GM12875 (cell line): ENCODE results near the gene NUDT6.

Source experiments
- H3K4me3 ChIP-seq: one replicate; pipeline ENCODE4 v1.5.1; 2011; ENCODE audit warnings: low read depth, low read length, control low read depth
- CTCF ChIP-seq: IDR thresholded peaks from 2 replicates; pipeline ENCODE4 v1.5.1; 2011; ENCODE audit warnings: low read depth, mild to moderate bottlenecking, control low read depth, inconsistent platforms, low read length, moderate library complexity, borderline replicate concordance; ENCODE audit not compliant: insufficient read depth

NUDT6 gene

GRCh38 chr4:122903766-122904288 lies 18.6 kb downstream of the NUDT6 start:
- no peak for TF ChIP-seq CTCF
- H3K4me3 ChIP-seq: no peak overlapping the region

- H3K4me3 ChIP-seq: no peak overlapping the region
- TF ChIP-seq CTCF: no peak
Measured at GRCh38 chr4:122901247-122902010, 21.0 kb downstream of the NUDT6 start.

GRCh38 chr4:122900314-122900713 lies 22.1 kb downstream of the NUDT6 start:
- H3K4me3 ChIP-seq: no peak overlapping the region
- no peak for TF ChIP-seq CTCF

- no peak for TF ChIP-seq CTCF
- no peak overlapping the region for H3K4me3 ChIP-seq
Measured at GRCh38 chr4:122899682-122900081, 22.7 kb downstream of the NUDT6 start.

- H3K4me3 ChIP-seq: no peak overlapping the region
- no peak for TF ChIP-seq CTCF
Measured at GRCh38 chr4:122898370-122899150, 23.8 kb downstream of the NUDT6 start.

GRCh38 chr4:122896270-122896669 lies 26.1 kb downstream of the NUDT6 start:
- no peak overlapping the region for H3K4me3 ChIP-seq
- TF ChIP-seq CTCF: no peak

GRCh38 chr4:122895336-122895995 lies 26.9 kb downstream of the NUDT6 start:
- no peak overlapping the region for H3K4me3 ChIP-seq
- TF ChIP-seq CTCF: no peak
